Measurements from ENCODE around the gene R3HDM2. TPM values are rescaled to one million over a fixed set of nuclear protein-coding genes. Genes with fewer than 3 reads are reported as not detected.

The R3HDM2 gene
- total RNA-seq, 1 experiment from 2014 or later = 64.0 TPM

GRCh38 chr12:57462912-57463253 is 32.0 kb upstream of the R3HDM2 start:
- TF ChIP-seq EZH2 (IDR thresholded peaks at IDR 0.05; ENCODE audit: borderline replicate concordance, low read depth, low read length, poor library complexity, severe bottlenecking) (no peak), CTCF (conservative IDR thresholded peaks at IDR 0.05; ENCODE audit: low read depth, low read length) (no peak)
- POLR2A ChIA-PET (ENCODE audit: low non-redundant PET) = no interaction called here
- Histone ChIP-seq H3K4me1 (ENCODE audit: insufficient read depth, low read length, poor library complexity, severe bottlenecking) (peaks cover 23% of the 10 kb centered on the region), H3K36me3 (ENCODE audit: insufficient read depth, low read length, poor library complexity, severe bottlenecking) (no peaks in the 10 kb centered on the region), H3K9me3 (ENCODE audit: low read depth, low read length, poor library complexity, severe bottlenecking) (no peaks in the 10 kb centered on the region), H3K27ac (ENCODE audit: low read depth, low read length, poor library complexity, severe bottlenecking) (peak overlapping the region; percentile 85), H3K27me3 (replicated peaks; ENCODE audit: insufficient read depth, low read depth, low read length, poor library complexity) (no peaks in the 10 kb centered on the region), H3K4me3 (ENCODE audit: low read depth, low read length, poor library complexity, severe bottlenecking) (no peak overlapping the region)
- CTCF ChIA-PET = no interaction called here
- DNase-seq (ENCODE audit: low spot score) = no peak
- intact Hi-C loops (cut with micrococcal nuclease; ENCODE audit: unreplicated experiment) = loop anchor here (5.0 kb wide), 1 partner anchor 279 kb away; no protein-coding TSS in a partner anchor
- BruUV-seq (replicated peaks) = no TSS peak

GRCh38 chr12:57462251-57462911 is 31.5 kb upstream of the R3HDM2 start:
- peak; percentile 95 for DNase-seq (ENCODE audit: low spot score)
- CTCF ChIA-PET = interaction anchor here (1.2 kb wide), 1 partner anchor 21 kb away, joined by 3 read pairs; no protein-coding TSS in a partner anchor
- BruUV-seq (replicated peaks) = no TSS peak
- Histone ChIP-seq H3K27ac (ENCODE audit: low read depth, low read length, poor library complexity, severe bottlenecking) (peak overlapping the region; percentile 85), H3K4me3 (ENCODE audit: low read depth, low read length, poor library complexity, severe bottlenecking) (peak overlapping the region; percentile 60), H3K9me3 (ENCODE audit: low read depth, low read length, poor library complexity, severe bottlenecking) (no peaks in the 10 kb centered on the region), H3K4me1 (ENCODE audit: insufficient read depth, low read length, poor library complexity, severe bottlenecking) (peaks cover 28% of the 10 kb centered on the region), H3K36me3 (ENCODE audit: insufficient read depth, low read length, poor library complexity, severe bottlenecking) (no peaks in the 10 kb centered on the region), H3K27me3 (replicated peaks; ENCODE audit: insufficient read depth, low read depth, low read length, poor library complexity) (no peaks in the 10 kb centered on the region)
- POLR2A ChIA-PET (ENCODE audit: low non-redundant PET) = no interaction called here
- intact Hi-C loops (cut with micrococcal nuclease; ENCODE audit: unreplicated experiment) = loop anchor here (5.0 kb wide), 1 partner anchor 280 kb away; no protein-coding TSS in a partner anchor
- TF ChIP-seq EZH2 (IDR thresholded peaks at IDR 0.05; ENCODE audit: borderline replicate concordance, low read depth, low read length, poor library complexity, severe bottlenecking) = no peak
- TF ChIP-seq CTCF (conservative IDR thresholded peaks at IDR 0.05; ENCODE audit: low read depth, low read length) = peak; percentile 99

GRCh38 chr12:57461917-57462250 is 31.0 kb upstream of the R3HDM2 start:
- no peak for TF ChIP-seq CTCF (conservative IDR thresholded peaks at IDR 0.05; ENCODE audit: low read depth, low read length)
- TF ChIP-seq EZH2 (IDR thresholded peaks at IDR 0.05; ENCODE audit: borderline replicate concordance, low read depth, low read length, poor library complexity, severe bottlenecking) = no peak
- H3K4me3 ChIP-seq (ENCODE audit: low read depth, low read length, poor library complexity, severe bottlenecking) = peak overlapping the region; percentile 60
- H3K27ac ChIP-seq (ENCODE audit: low read depth, low read length, poor library complexity, severe bottlenecking) = peak overlapping the region; percentile 85
- intact Hi-C loops (cut with micrococcal nuclease; ENCODE audit: unreplicated experiment) = loop anchor here (2.0 to 5.0 kb wide), 2 partner anchors 161 to 280 kb away; no protein-coding TSS in a partner anchor
- no peak for DNase-seq (ENCODE audit: low spot score)
- BruUV-seq (replicated peaks) = no TSS peak
- POLR2A ChIA-PET (ENCODE audit: low non-redundant PET) = interaction anchor here (0.6 kb wide), 1 partner anchor 19 kb away, joined by 7 read pairs; no protein-coding TSS in a partner anchor
- CTCF ChIA-PET = interaction anchor here (0.6 to 1.2 kb wide), 2 partner anchors 21 to 154 kb away, joined by 3 to 6 read pairs; no protein-coding TSS in a partner anchor
- H3K27me3 ChIP-seq (replicated peaks; ENCODE audit: insufficient read depth, low read depth, low read length, poor library complexity) = no peaks in the 10 kb centered on the region
- peaks cover 31% of the 10 kb centered on the region for H3K4me1 ChIP-seq (ENCODE audit: insufficient read depth, low read length, poor library complexity, severe bottlenecking)
- no peaks in the 10 kb centered on the region for H3K36me3 ChIP-seq (ENCODE audit: insufficient read depth, low read length, poor library complexity, severe bottlenecking)
- no peaks in the 10 kb centered on the region for H3K9me3 ChIP-seq (ENCODE audit: low read depth, low read length, poor library complexity, severe bottlenecking)

Measured in A673 (cell line).